Measurements from ENCODE around the gene MAP3K10. TPM values are rescaled to one million over a fixed set of nuclear protein-coding genes. Genes with fewer than 3 reads are reported as not detected.

MAP3K10 gene
- total RNA-seq, 1 donor from 2014 or later = 21.7 TPM

GRCh38 chr19:40256512-40256911 is 65.3 kb downstream of the MAP3K10 start:
- Mint-ChIP-seq H3K27me3 (ENCODE audit: low read depth) (no peaks in the 10 kb centered on the region), H3K4me3 (ENCODE audit: low read depth) (no peak overlapping the region), H3K4me1 (ENCODE audit: low read depth) (peaks cover 6% of the 10 kb centered on the region), H3K27ac (no peak overlapping the region), H3K9me3 (no peaks in the 10 kb centered on the region), H3K36me3 (ENCODE audit: low read depth) (peaks cover 36% of the 10 kb centered on the region)
- DNase-seq (ENCODE audit: low spot score) = no peak
- intact Hi-C loops (cut with micrococcal nuclease) = no loop called here

- no peak overlapping the region for H3K27ac Mint-ChIP-seq
- DNase-seq (ENCODE audit: low spot score) = no peak
- H3K36me3 Mint-ChIP-seq (ENCODE audit: low read depth) = peaks cover 39% of the 10 kb centered on the region
- no peaks in the 10 kb centered on the region for H3K27me3 Mint-ChIP-seq (ENCODE audit: low read depth)
- H3K4me1 Mint-ChIP-seq (ENCODE audit: low read depth) = peaks cover 8% of the 10 kb centered on the region
- intact Hi-C loops (cut with micrococcal nuclease) = no loop called here
- H3K4me3 Mint-ChIP-seq (ENCODE audit: low read depth) = no peak overlapping the region
- H3K9me3 Mint-ChIP-seq = no peaks in the 10 kb centered on the region
These were observed 65.9 kb downstream of the MAP3K10 start for GRCh38 chr19:40257096-40257517.

GRCh38 chr19:40261631-40262030 is 70.4 kb downstream of the MAP3K10 start:
- no peak overlapping the region for H3K4me3 Mint-ChIP-seq (ENCODE audit: low read depth)
- H3K9me3 Mint-ChIP-seq = no peaks in the 10 kb centered on the region

GRCh38 chr19:40262422-40262821 is 71.2 kb downstream of the MAP3K10 start:
- intact Hi-C loops (cut with micrococcal nuclease) = no loop called here
- no peaks in the 10 kb centered on the region for H3K27me3 Mint-ChIP-seq (ENCODE audit: low read depth)
- DNase-seq (ENCODE audit: low spot score) = no peak
- H3K36me3 Mint-ChIP-seq (ENCODE audit: low read depth) = peaks cover 43% of the 10 kb centered on the region
- peaks cover 6% of the 10 kb centered on the region for H3K4me1 Mint-ChIP-seq (ENCODE audit: low read depth)
- H3K9me3 Mint-ChIP-seq = no peaks in the 10 kb centered on the region
- H3K4me3 Mint-ChIP-seq (ENCODE audit: low read depth) = no peak overlapping the region
- no peak overlapping the region for H3K27ac Mint-ChIP-seq

More at GRCh38 chr19:40261631-40262030, 70.4 kb downstream of the MAP3K10 start:
- intact Hi-C loops (cut with micrococcal nuclease) = no loop called here
- H3K27ac Mint-ChIP-seq = no peak overlapping the region
- peaks cover 4% of the 10 kb centered on the region for H3K4me1 Mint-ChIP-seq (ENCODE audit: low read depth)
- no peak for DNase-seq (ENCODE audit: low spot score)
- H3K27me3 Mint-ChIP-seq (ENCODE audit: low read depth) = no peaks in the 10 kb centered on the region
- H3K36me3 Mint-ChIP-seq (ENCODE audit: low read depth) = peaks cover 44% of the 10 kb centered on the region

- Mint-ChIP-seq H3K27me3 (ENCODE audit: low read depth) (no peaks in the 10 kb centered on the region), H3K4me1 (ENCODE audit: low read depth) (peaks cover 9% of the 10 kb centered on the region), H3K9me3 (no peaks in the 10 kb centered on the region), H3K4me3 (ENCODE audit: low read depth) (no peak overlapping the region), H3K27ac (no peak overlapping the region), H3K36me3 (ENCODE audit: low read depth) (peaks cover 40% of the 10 kb centered on the region)
- DNase-seq (ENCODE audit: low spot score) = no peak
- intact Hi-C loops (cut with micrococcal nuclease) = no loop called here
These were observed 72.5 kb downstream of the MAP3K10 start for GRCh38 chr19:40263440-40264313.

GRCh38 chr19:40264314-40265054 is 73.3 kb downstream of the MAP3K10 start:
- no peaks in the 10 kb centered on the region for H3K9me3 Mint-ChIP-seq
- intact Hi-C loops (cut with micrococcal nuclease) = no loop called here
- peaks cover 8% of the 10 kb centered on the region for H3K4me1 Mint-ChIP-seq (ENCODE audit: low read depth)
- peaks cover 40% of the 10 kb centered on the region for H3K36me3 Mint-ChIP-seq (ENCODE audit: low read depth)
- no peak overlapping the region for H3K4me3 Mint-ChIP-seq (ENCODE audit: low read depth)
- no peak overlapping the region for H3K27ac Mint-ChIP-seq
- H3K27me3 Mint-ChIP-seq (ENCODE audit: low read depth) = no peaks in the 10 kb centered on the region
- no peak for DNase-seq (ENCODE audit: low spot score)

Other genes with a start within 250 kb of the MAP3K10 start
- gene PSMC4, start 220.3 kb upstream of the MAP3K10 start, total RNA-seq = 169 and 174 TPM in 2 replicates
- 4.6 and 5.2 TPM in 2 replicates for gene ZNF546, start 194.4 kb upstream of the MAP3K10 start, total RNA-seq
- 19.5 and 20.5 TPM in 2 replicates for gene ZNF780B, start 135.2 kb upstream of the MAP3K10 start, total RNA-seq
- 19.9 and 21.3 TPM in 2 replicates for gene ZNF780A, start 100.5 kb upstream of the MAP3K10 start, total RNA-seq
- not detected in 2 replicates for gene TTC9B, start 27.0 kb downstream of the MAP3K10 start, total RNA-seq
- gene CCNP, start 35.3 kb downstream of the MAP3K10 start, total RNA-seq = 0.25 TPM in 1 of 2 replicates, not detected in the other
- 148 and 149 TPM in 2 replicates for gene AKT2, start 93.9 kb downstream of the MAP3K10 start, total RNA-seq
- 22.4 and 25.1 TPM in 2 replicates for gene C19orf47, start 157.0 kb downstream of the MAP3K10 start, total RNA-seq
- 59.2 and 60.1 TPM in 2 replicates for gene PLD3, start 157.3 kb downstream of the MAP3K10 start, total RNA-seq
- gene HIPK4, start 198.8 kb downstream of the MAP3K10 start, total RNA-seq = 0.07 TPM in 1 of 2 replicates, not detected in the other
- 0.83 and 0.87 TPM in 2 replicates for gene PRX, start 222.0 kb downstream of the MAP3K10 start, total RNA-seq
- gene SERTAD1, start 234.6 kb downstream of the MAP3K10 start, total RNA-seq = 17.5 and 18.1 TPM in 2 replicates

Measured in activated T-helper 2 cell treated with anti-CD3 and anti-CD28 coated beads, Interferon-gamma antibody, Interleukin-2, Interleukin-4, amounts not matched to agents 10 μg/mL and 5 μg/mL and 100 μg/mL, durations not matched to agents 14 hours and 24 hours and 36 hours (primary cell).